ENCODE measurements around the gene CNN2. TPM values are rescaled to one million over a fixed set of nuclear protein-coding genes. Genes with fewer than 3 reads are reported as not detected.

Gene CNN2
- total RNA-seq, 2 experiments from 2014 or later, result 513 to 519 TPM

- no peak for DNase-seq
- Mint-ChIP-seq H3K27me3 (no peaks in the 10 kb centered on the region), H3K9me3 (no peaks in the 10 kb centered on the region), H3K4me3 (no peak overlapping the region), H3K27ac (peak overlapping the region; percentile 54), H3K36me3 (ENCODE audit: low read depth) (peaks cover 82% of the 10 kb centered on the region), H3K4me1 (peaks cover 66% of the 10 kb centered on the region)
- CTCF ChIA-PET, result interaction anchor here (0.8 to 2.1 kb wide), 3 partner anchors 15 to 19 kb away, joined by 3 to 12 read pairs (median 4); partner anchors contain the start of gene ARHGAP45
- POLR2A ChIA-PET, result interaction anchor here (1.1 to 17.5 kb wide), 13 partner anchors 5 to 160 kb away, joined by 4 to 334 read pairs (median 16); partner anchors contain the start of genes ABCA7, ARHGAP45, ATP5F1D and CNN2
These were observed 55.1 kb downstream of the CNN2 start for GRCh38 chr19:1081301-1082164.

GRCh38 chr19:1082165-1082927, 55.9 kb downstream of the CNN2 start:
- Mint-ChIP-seq H3K27me3 (no peaks in the 10 kb centered on the region), H3K36me3 (ENCODE audit: low read depth) (peaks cover 78% of the 10 kb centered on the region), H3K9me3 (no peaks in the 10 kb centered on the region), H3K4me1 (peaks cover 63% of the 10 kb centered on the region), H3K4me3 (no peak overlapping the region), H3K27ac (peak overlapping the region; percentile 72)
- CTCF ChIA-PET, result interaction anchor here (0.5 to 1.6 kb wide), 3 partner anchors 18 to 100 kb away, joined by 3 read pairs; no protein-coding TSS in a partner anchor
- POLR2A ChIA-PET, result interaction anchor here (1.0 to 17.5 kb wide), 12 partner anchors 5 to 159 kb away, joined by 3 to 334 read pairs (median 30); partner anchors contain the start of genes ABCA7, ARHGAP45, ATP5F1D and CNN2
- DNase-seq, result peak; percentile 92

- H3K27ac Mint-ChIP-seq, result no peak overlapping the region
- peaks cover 75% of the 10 kb centered on the region for H3K36me3 Mint-ChIP-seq (ENCODE audit: low read depth)
- DNase-seq, result no peak
- H3K4me1 Mint-ChIP-seq, result peaks cover 64% of the 10 kb centered on the region
- ChIA-PET CTCF (interaction anchor here (0.5 to 2.3 kb wide), 3 partner anchors 18 to 99 kb away, joined by 3 to 5 read pairs (median 3); no protein-coding TSS in a partner anchor), POLR2A (interaction anchor here (0.7 to 17.5 kb wide), 12 partner anchors 4 to 62 kb away, joined by 3 to 334 read pairs (median 49); partner anchors contain the start of genes ABCA7, ARHGAP45, CNN2 and GPX4)
- no peaks in the 10 kb centered on the region for H3K27me3 Mint-ChIP-seq
- no peak overlapping the region for H3K4me3 Mint-ChIP-seq
- no peaks in the 10 kb centered on the region for H3K9me3 Mint-ChIP-seq
These were observed 56.8 kb downstream of the CNN2 start for GRCh38 chr19:1082928-1083816.

- Mint-ChIP-seq H3K36me3 (ENCODE audit: low read depth) (peaks cover 66% of the 10 kb centered on the region), H3K4me3 (no peak overlapping the region), H3K27me3 (no peaks in the 10 kb centered on the region), H3K4me1 (peaks cover 67% of the 10 kb centered on the region), H3K9me3 (no peaks in the 10 kb centered on the region), H3K27ac (peak overlapping the region; percentile 54)
- ChIA-PET POLR2A (interaction anchor here (0.6 to 17.5 kb wide), 12 partner anchors 8 to 109 kb away, joined by 3 to 334 read pairs (median 14); partner anchors contain the start of genes ABCA7, ARHGAP45, CNN2 and GPX4), CTCF (interaction anchor here (0.5 to 2.3 kb wide), 2 partner anchors 19 to 114 kb away, joined by 5 to 6 read pairs; no protein-coding TSS in a partner anchor)
- no peak for DNase-seq
These were observed 57.8 kb downstream of the CNN2 start for GRCh38 chr19:1084024-1084868.

- no peaks in the 10 kb centered on the region for H3K27me3 Mint-ChIP-seq
- H3K4me3 Mint-ChIP-seq, result no peak overlapping the region
- peak overlapping the region; percentile 54 for H3K27ac Mint-ChIP-seq
- ChIA-PET POLR2A (interaction anchor here (1.2 to 17.5 kb wide), 8 partner anchors 9 to 184 kb away, joined by 4 to 334 read pairs (median 76); partner anchors contain the start of genes ABCA7, ARHGAP45, CIRBP and CNN2), CTCF (interaction anchor here (0.6 to 2.3 kb wide), 2 partner anchors 15 to 20 kb away, joined by 4 to 5 read pairs; no protein-coding TSS in a partner anchor)
- peaks cover 60% of the 10 kb centered on the region for H3K4me1 Mint-ChIP-seq
- H3K36me3 Mint-ChIP-seq (ENCODE audit: low read depth), result peaks cover 57% of the 10 kb centered on the region
- no peak for DNase-seq
- no peaks in the 10 kb centered on the region for H3K9me3 Mint-ChIP-seq
These were observed 58.7 kb downstream of the CNN2 start for GRCh38 chr19:1085053-1085658.

- peaks cover 54% of the 10 kb centered on the region for H3K36me3 Mint-ChIP-seq (ENCODE audit: low read depth)
- no peaks in the 10 kb centered on the region for H3K27me3 Mint-ChIP-seq
- DNase-seq, result no peak
- ChIA-PET CTCF (interaction anchor here (0.6 to 2.3 kb wide), 2 partner anchors 15 to 21 kb away, joined by 4 to 5 read pairs; no protein-coding TSS in a partner anchor), POLR2A (interaction anchor here (1.0 to 17.5 kb wide), 10 partner anchors 10 to 183 kb away, joined by 4 to 334 read pairs (median 34); partner anchors contain the start of genes ABCA7, ARHGAP45, CIRBP and CNN2)
- no peak overlapping the region for H3K4me3 Mint-ChIP-seq
- H3K4me1 Mint-ChIP-seq, result peaks cover 58% of the 10 kb centered on the region
- H3K27ac Mint-ChIP-seq, result peak overlapping the region; percentile 58
- H3K9me3 Mint-ChIP-seq, result no peaks in the 10 kb centered on the region
These were observed 59.5 kb downstream of the CNN2 start for GRCh38 chr19:1085676-1086442.

- peaks cover 52% of the 10 kb centered on the region for H3K36me3 Mint-ChIP-seq (ENCODE audit: low read depth)
These were observed 60.2 kb downstream of the CNN2 start for GRCh38 chr19:1086613-1087012.

GRCh38 chr19:1087813-1088415, 61.5 kb downstream of the CNN2 start:
- CTCF ChIA-PET, result interaction anchor here (0.6 to 1.8 kb wide), 5 partner anchors 8 to 522 kb away, joined by 3 to 5 read pairs (median 3); partner anchors contain the start of gene ARHGAP45
- peaks cover 49% of the 10 kb centered on the region for H3K36me3 Mint-ChIP-seq (ENCODE audit: low read depth)
- peak; percentile 54 for DNase-seq
- H3K4me1 Mint-ChIP-seq, result peaks cover 45% of the 10 kb centered on the region
- H3K9me3 Mint-ChIP-seq, result no peaks in the 10 kb centered on the region
- H3K4me3 Mint-ChIP-seq, result peak overlapping the region; percentile 20
- peak overlapping the region; percentile 82 for H3K27ac Mint-ChIP-seq
- POLR2A ChIA-PET, result interaction anchor here (0.7 to 17.5 kb wide), 16 partner anchors 8 to 181 kb away, joined by 3 to 334 read pairs (median 10); partner anchors contain the start of genes ABCA7, ARHGAP45, CIRBP and CNN2
- no peaks in the 10 kb centered on the region for H3K27me3 Mint-ChIP-seq

More at GRCh38 chr19:1086613-1087012, 60.2 kb downstream of the CNN2 start:
- Mint-ChIP-seq H3K4me3 (no peak overlapping the region), H3K4me1 (peaks cover 53% of the 10 kb centered on the region), H3K27me3 (no peaks in the 10 kb centered on the region), H3K9me3 (no peaks in the 10 kb centered on the region), H3K27ac (peak overlapping the region; percentile 82)
- CTCF ChIA-PET, result no interaction called here
- no peak for DNase-seq
- POLR2A ChIA-PET, result interaction anchor here (1.0 to 17.5 kb wide), 10 partner anchors 10 to 182 kb away, joined by 3 to 334 read pairs (median 34); partner anchors contain the start of genes ABCA7, ARHGAP45, CIRBP and CNN2

- Mint-ChIP-seq H3K4me1 (peaks cover 51% of the 10 kb centered on the region), H3K27me3 (no peaks in the 10 kb centered on the region), H3K9me3 (no peaks in the 10 kb centered on the region), H3K4me3 (peak overlapping the region; percentile 7), H3K36me3 (ENCODE audit: low read depth) (peaks cover 54% of the 10 kb centered on the region), H3K27ac (peak overlapping the region; percentile 82)
- DNase-seq, result no peak
- POLR2A ChIA-PET, result interaction anchor here (0.7 to 17.5 kb wide), 14 partner anchors 12 to 181 kb away, joined by 3 to 334 read pairs (median 10); partner anchors contain the start of genes ABCA7, ARHGAP45, CIRBP and CNN2
- CTCF ChIA-PET, result interaction anchor here (0.6 to 1.8 kb wide), 4 partner anchors 9 to 523 kb away, joined by 3 to 5 read pairs (median 4); partner anchors contain the start of gene ARHGAP45
These were observed 62.1 kb downstream of the CNN2 start for GRCh38 chr19:1088416-1089010.

Measured in activated CD4-positive, alpha-beta memory T cell treated with anti-CD3 and anti-CD28 coated beads, Interleukin-2, amount 10 ng/mL, durations not matched to agents 7 days and 5 days (primary cell).